GM21381 (cell line): ENCODE measurements around the gene USP20.

Experiments
- ATAC-seq: cut with Tn5 transposase; IDR thresholded peaks from one replicate; pipeline ENCODE4 v1.9.1; 2021; ENCODE audit warnings: mild to moderate bottlenecking, moderate library complexity; ENCODE audit not compliant: unreplicated experiment

The USP20 gene

GRCh38 chr9:129822898-129823541, 12.2 kb upstream of the USP20 start:
- ATAC-seq, result no peak

- no peak for ATAC-seq
Observed at GRCh38 chr9:129823542-129823934, 11.7 kb upstream of the USP20 start.

- peak; percentile 94 for ATAC-seq
Observed at GRCh38 chr9:129823935-129824601, 11.2 kb upstream of the USP20 start, which contains the start of gene TOR1A. Gene TOR1A (minus strand): TSS chr9:129824136. CDS start chr9:129824085, 51 bp downstream.

- no peak for ATAC-seq
Observed at GRCh38 chr9:129826344-129826743, 8.9 kb upstream of the USP20 start.

GRCh38 chr9:129826759-129827158, 8.5 kb upstream of the USP20 start:
- ATAC-seq, result no peak

GRCh38 chr9:129828051-129828450, 7.2 kb upstream of the USP20 start:
- no peak for ATAC-seq

GRCh38 chr9:129828969-129829368, 6.3 kb upstream of the USP20 start:
- ATAC-seq, result no peak

- no peak for ATAC-seq
Observed at GRCh38 chr9:129832982-129833381, 2.3 kb upstream of the USP20 start.

GRCh38 chr9:129834489-129835127, 650 bp upstream of the USP20 start:
- ATAC-seq, result peak; percentile 28

GRCh38 chr9:129835860-129836223, 584 bp downstream of the USP20 start:
- no peak for ATAC-seq

- no peak for ATAC-seq
Observed at GRCh38 chr9:129836311-129837007, 1.2 kb downstream of the USP20 start.

- no peak for ATAC-seq
Observed at GRCh38 chr9:129838707-129839259, 3.5 kb downstream of the USP20 start.

- no peak for ATAC-seq
Observed at GRCh38 chr9:129839324-129840023, 4.2 kb downstream of the USP20 start.

GRCh38 chr9:129840034-129840433, 4.8 kb downstream of the USP20 start:
- no peak for ATAC-seq

GRCh38 chr9:129841071-129841470, 5.8 kb downstream of the USP20 start:
- no peak for ATAC-seq

GRCh38 chr9:129845373-129845772, 10.1 kb downstream of the USP20 start:
- ATAC-seq, result no peak

- no peak for ATAC-seq
Observed at GRCh38 chr9:129848712-129849441, 13.6 kb downstream of the USP20 start.

- no peak for ATAC-seq
Observed at GRCh38 chr9:129849901-129850300, 14.6 kb downstream of the USP20 start.

GRCh38 chr9:129850821-129851550, 15.7 kb downstream of the USP20 start:
- no peak for ATAC-seq
